Esophagus squamous epithelium (tissue), 5 donors: ENCODE data around the gene FRYL. TPM values are rescaled to one million over a fixed set of nuclear protein-coding genes. Genes with fewer than 3 reads are reported as not detected.

Experiments
- DNase-seq: peaks from one replicate; lab custom pipeline; 2025; lab: John Stamatoyannopoulos, UW
- H3K27ac ChIP-seq, 4 donors: fragments of 200-600 bp; sonication (generic); one replicate each; pipeline ENCODE4 v1.5.1; 2016 to 2019; ENCODE audit warnings: mild to moderate bottlenecking in 1 of 4
- H3K27me3 ChIP-seq, 4 donors: fragments of 200-600 bp; sonication (generic); 1 replicate in 3 of 4; 2 replicates in 1 of 4; pipeline versions ENCODE4 v1.5.1 to v1.6.0; 2017 to 2021; ENCODE audit warnings: antibody characterized with exemption in 1 of 4
- H3K36me3 ChIP-seq, 3 donors: fragments of 200-600 bp; sonication (generic); one replicate each; pipeline ENCODE4 v1.5.1; 2016 to 2019
- H3K4me1 ChIP-seq, 3 donors: fragments of 200-600 bp; sonication (generic); one replicate each; pipeline ENCODE4 v1.5.1; 2017 to 2019
- H3K4me3 ChIP-seq, 4 donors: fragments of 200-600 bp; sonication (generic); 1 replicate in 3 of 4; 2 replicates in 1 of 4; pipeline ENCODE4 v1.5.1; 2016 to 2019; ENCODE audit warnings: mild to moderate bottlenecking in 2 of 4, moderate library complexity in 1 of 4
- H3K9me3 ChIP-seq, 3 donors: fragments of 200-600 bp; sonication (generic); one replicate each; pipeline ENCODE4 v1.5.1; 2016 to 2019
- CTCF ChIP-seq, 6 experiments: fragments of 450-650 bp in 4 of 6; fragments of 200-600 bp in 2 of 6; sonication (generic) in 2 of 6; IDR thresholded peaks; one replicate each; pipeline ENCODE4 v1.5.1; 2016 to 2019; ENCODE audit warnings: antibody characterized with exemption in 6 of 6, mild to moderate bottlenecking in 4 of 6, moderate library complexity in 4 of 6
- POLR2A ChIP-seq, 4 donors: fragments of 450-650 bp; IDR thresholded peaks; one replicate each; pipeline ENCODE4 v1.6.1; 2017; ENCODE audit warnings: antibody characterized with exemption in 4 of 4, mild to moderate bottlenecking in 4 of 4, moderate library complexity in 3 of 4
- WGBS, 2 donors: methylation state at CpG; one replicate each; pipeline ENCODE4 v1.1.5; 2018; 5-methylcytosine and 5-hydroxymethylcytosine counted together
- intact Hi-C: fragments of 100-400 bp; cut with DNase I; formaldehyde crosslinking; loops from one replicate; pipeline ENCODE4 v1.15.0; 2022
- total RNA-seq, 4 donors: library from RNA; depleted of rRNA; stranded (reverse); fragments of >200 nt; gene quantifications; one replicate each; pipeline ENCODE4 v1.1.0, GENCODE V29; 2016
- donor health status: DM: yes; HTN: yes; CAD: no.

Gene FRYL
- total RNA-seq, 4 donors from 2014 or later, result 26.1 to 69.6 (median 38.1) TPM

- WGBS, 2 donors, result 94 to 95% methylated on average over 3 of the region's 3 CpGs
- intact Hi-C loops, result no loop called here
- H3K4me3 ChIP-seq, result no peak overlapping the region
- H3K4me1 ChIP-seq, result no peaks in the 10 kb centered on the region
- TF ChIP-seq POLR2A (IDR thresholded peaks at IDR 0.05), result no peak
- TF ChIP-seq CTCF (IDR thresholded peaks at IDR 0.05), result no peak
- H3K36me3 ChIP-seq, result peaks cover 20 to 100% (median 32%) of the 10 kb centered on the region in 3 donors
- H3K9me3 ChIP-seq, result no peaks in the 10 kb centered on the region
- H3K27ac ChIP-seq, result no peak overlapping the region
- no peak for DNase-seq
- no peaks in the 10 kb centered on the region for H3K27me3 ChIP-seq
Measured at GRCh38 chr4:48518143-48518542, 261.9 kb downstream of the FRYL start.

- Histone ChIP-seq H3K36me3 (peaks cover 4 to 98% (median 23%) of the 10 kb centered on the region in 3 donors), H3K4me1 (no peaks in the 10 kb centered on the region), H3K27me3 (no peaks in the 10 kb centered on the region), H3K27ac (no peak overlapping the region), H3K9me3 (no peaks in the 10 kb centered on the region), H3K4me3 (no peak overlapping the region)
- intact Hi-C loops, result no loop called here
- no peak for TF ChIP-seq POLR2A (IDR thresholded peaks at IDR 0.05)
- TF ChIP-seq CTCF (IDR thresholded peaks at IDR 0.05), result no peak
- DNase-seq, result no peak
Measured at GRCh38 chr4:48509543-48509942, 270.5 kb downstream of the FRYL start.

GRCh38 chr4:48506716-48507115, 273.4 kb downstream of the FRYL start:
- H3K27ac ChIP-seq, result no peak overlapping the region
- TF ChIP-seq CTCF (IDR thresholded peaks at IDR 0.05), result no peak
- 83 to 88% methylated on average over 2 of the region's 2 CpGs for WGBS, 2 donors
- no peaks in the 10 kb centered on the region for H3K4me1 ChIP-seq
- DNase-seq, result no peak
- intact Hi-C loops, result no loop called here
- peaks cover 0 to 93% (median 14%) of the 10 kb centered on the region in 3 donors for H3K36me3 ChIP-seq
- H3K4me3 ChIP-seq, result no peak overlapping the region
- no peaks in the 10 kb centered on the region for H3K9me3 ChIP-seq
- H3K27me3 ChIP-seq, result no peaks in the 10 kb centered on the region

GRCh38 chr4:48504352-48504751, 275.7 kb downstream of the FRYL start:
- H3K27me3 ChIP-seq, result no peaks in the 10 kb centered on the region
- no peak for DNase-seq
- peaks cover 0 to 93% (median 0%) of the 10 kb centered on the region in 3 donors for H3K36me3 ChIP-seq
- WGBS, 2 donors, result 84 to 85% methylated on average over 1 of the region's 1 CpG
- H3K27ac ChIP-seq, result no peak overlapping the region
- TF ChIP-seq POLR2A (IDR thresholded peaks at IDR 0.05) (no peak), CTCF (IDR thresholded peaks at IDR 0.05) (no peak)
- intact Hi-C loops, result no loop called here
- H3K4me1 ChIP-seq, result no peaks in the 10 kb centered on the region
- no peaks in the 10 kb centered on the region for H3K9me3 ChIP-seq
- no peak overlapping the region for H3K4me3 ChIP-seq

- H3K36me3 ChIP-seq, result peaks cover 0 to 93% (median 0%) of the 10 kb centered on the region in 3 donors
- no peak overlapping the region for H3K4me3 ChIP-seq
- H3K27me3 ChIP-seq, result no peaks in the 10 kb centered on the region
- TF ChIP-seq POLR2A (IDR thresholded peaks at IDR 0.05), result no peak
- TF ChIP-seq CTCF (IDR thresholded peaks at IDR 0.05), result no peak
- no peaks in the 10 kb centered on the region for H3K9me3 ChIP-seq
- no peak for DNase-seq
- no peak overlapping the region for H3K27ac ChIP-seq
- 90 to 96% methylated on average over 2 of the region's 2 CpGs for WGBS, 2 donors
- no peaks in the 10 kb centered on the region for H3K4me1 ChIP-seq
- intact Hi-C loops, result no loop called here
Measured at GRCh38 chr4:48504026-48504330, 276.1 kb downstream of the FRYL start.
